Stimulated activated CD4-positive, alpha-beta T cell treated with anti-CD3 and anti-CD28 coated beads, Interleukin-4, amount 100 ng/mL, for 4 hours (primary cell): ENCODE results near the gene C22orf23.
A peak's percentile ranks its signal among the peaks of the same experiment; 100 is the strongest.
"Not testable (repeated sequence)": the region's sequence is repeated elsewhere in the genome, so short reads cannot be mapped to it uniquely, and the experiment has no call there.

Experiments
- DNase-seq, 2 experiments: peaks; one replicate each; pipeline ENCODE4 v3.0.0-alpha.2; 2020

The C22orf23 gene

GRCh38 chr22:37951305-37951704, 2.1 kb downstream of the C22orf23 start:
- no peak for DNase-seq

GRCh38 chr22:37947142-37947795, 6.1 kb downstream of the C22orf23 start:
- not testable (repeated sequence) for DNase-seq

- not testable (repeated sequence) for DNase-seq
Observed at GRCh38 chr22:37944423-37944822, 9.0 kb downstream of the C22orf23 start.

GRCh38 chr22:37943825-37944198, 9.6 kb downstream of the C22orf23 start:
- no peak for DNase-seq

- no peak for DNase-seq
Observed at GRCh38 chr22:37943136-37943824, 10.1 kb downstream of the C22orf23 start.

- no peak for DNase-seq
Observed at GRCh38 chr22:37942133-37942532, 11.3 kb downstream of the C22orf23 start.

GRCh38 chr22:37940698-37941376, 12.6 kb downstream of the C22orf23 start:
- DNase-seq, result no peak

GRCh38 chr22:37933711-37934376, 19.6 kb downstream of the C22orf23 start:
- peak; percentile 74 to 79 for DNase-seq

- DNase-seq, result no peak
Observed at GRCh38 chr22:37932821-37933578, 20.4 kb downstream of the C22orf23 start.

GRCh38 chr22:37932401-37932800, 21.0 kb downstream of the C22orf23 start:
- DNase-seq, result no peak

- no peak for DNase-seq
Observed at GRCh38 chr22:37931893-37932389, 21.5 kb downstream of the C22orf23 start.

GRCh38 chr22:37930952-37931440, 22.4 kb downstream of the C22orf23 start:
- no peak for DNase-seq

- DNase-seq, result no peak
Observed at GRCh38 chr22:37930270-37930951, 23.0 kb downstream of the C22orf23 start.

- DNase-seq, result no peak
Observed at GRCh38 chr22:37929390-37929789, 24.0 kb downstream of the C22orf23 start.

GRCh38 chr22:37927637-37927936, 25.8 kb downstream of the C22orf23 start:
- no peak for DNase-seq

- no peak for DNase-seq
Observed at GRCh38 chr22:37926771-37927636, 26.4 kb downstream of the C22orf23 start.

- DNase-seq, result no peak
Observed at GRCh38 chr22:37926358-37926757, 27.0 kb downstream of the C22orf23 start.

GRCh38 chr22:37925767-37926166, 27.6 kb downstream of the C22orf23 start:
- no peak for DNase-seq

GRCh38 chr22:37925330-37925729, 28.1 kb downstream of the C22orf23 start:
- DNase-seq, result no peak

GRCh38 chr22:37924386-37925065, 28.9 kb downstream of the C22orf23 start:
- no peak for DNase-seq
